WTC11 (cell line): Measurements from ENCODE around the gene MAB21L4. TPM values are rescaled to one million over a fixed set of nuclear protein-coding genes. Genes with fewer than 3 reads are reported as not detected.
A peak's percentile ranks its signal among the peaks of the same experiment; 100 is the strongest.

Experiments
- ATAC-seq: fragments of 200-7000 bp; cut with Tn5 transposase; 2 replicates; pipeline ENCODE4 v1.10.0; 2021; ENCODE audit warnings: mild to moderate bottlenecking, moderate library complexity
- CTCF ChIA-PET: fragments of 300-600 bp; sonication (Branson Sonifier 250); formaldehyde crosslinking; loops from one replicate; lab custom pipeline; 2021; ENCODE audit warnings: antibody characterized with exemption; lab: Charles Lee
- POLR2A ChIA-PET: fragments of 350-600 bp; sonication (Branson Sonifier 250); formaldehyde crosslinking; loops from one replicate; lab custom pipeline; 2021; ENCODE audit warnings: antibody characterized with exemption; lab: Charles Lee
- DNase-seq: peaks from one replicate; pipeline ENCODE4 v3.0.0; 2021; ENCODE audit warnings: low spot score
- H3K27ac Mint-ChIP-seq: 2 replicates; pipeline ENCODE4 v1.8.0; 2021; ENCODE audit warnings: mixed read lengths
- H3K27me3 Mint-ChIP-seq: 2 replicates; pipeline ENCODE4 v1.8.0; 2021; ENCODE audit warnings: low read depth, mild to moderate bottlenecking, moderate library complexity, mixed read lengths
- H3K36me3 Mint-ChIP-seq: 2 replicates; pipeline ENCODE4 v1.8.0; 2021; ENCODE audit warnings: mixed read lengths
- H3K4me1 Mint-ChIP-seq: 2 replicates; pipeline ENCODE4 v1.8.0; 2022; ENCODE audit warnings: mixed read lengths
- H3K4me3 Mint-ChIP-seq: 2 replicates; pipeline ENCODE4 v1.8.0; 2021; ENCODE audit warnings: mild to moderate bottlenecking, moderate library complexity, mixed read lengths
- H3K9me3 Mint-ChIP-seq: 2 replicates; pipeline ENCODE4 v1.8.0; 2021; ENCODE audit warnings: mixed read lengths
- E2F4 ChIP-seq: sonication (generic); formaldehyde crosslinking; IDR thresholded peaks from 2 replicates; pipeline ENCODE4 v1.8.1; 2022; ENCODE audit warnings: low read depth, mild to moderate bottlenecking, moderate library complexity, missing genetic modification reagents, borderline replicate concordance
- FOXJ3 ChIP-seq: sonication (generic); formaldehyde crosslinking; IDR thresholded peaks from 2 replicates; pipeline ENCODE4 v1.9.0; 2021; ENCODE audit warnings: missing genetic modification reagents, mild to moderate bottlenecking, borderline replicate concordance
- FOXK1 ChIP-seq: sonication (generic); formaldehyde crosslinking; IDR thresholded peaks from 2 replicates; pipeline ENCODE4 v1.8.0; 2022; ENCODE audit warnings: mild to moderate bottlenecking, moderate library complexity, missing genetic modification reagents
- GABPB1 ChIP-seq: sonication (generic); formaldehyde crosslinking; IDR thresholded peaks from 2 replicates; pipeline ENCODE4 v1.8.1; 2023; ENCODE audit warnings: mild to moderate bottlenecking, missing genetic modification reagents
- MYBL2 ChIP-seq: sonication (generic); formaldehyde crosslinking; IDR thresholded peaks from 2 replicates; pipeline ENCODE4 v1.8.1; 2023; ENCODE audit warnings: mild to moderate bottlenecking, moderate library complexity, missing genetic modification reagents
- NFATC4 ChIP-seq: fragments of 250-450 bp; sonication (Bioruptor Pico); IDR thresholded peaks from 2 replicates; pipeline ENCODE4 v1.9.0; 2021; ENCODE audit warnings: mild to moderate bottlenecking
- PREB ChIP-seq: sonication (generic); formaldehyde crosslinking; IDR thresholded peaks from 2 replicates; pipeline ENCODE4 v1.8.1; 2022; ENCODE audit warnings: mild to moderate bottlenecking, missing genetic modification reagents, moderate library complexity, borderline replicate concordance
- ZNF423 ChIP-seq: fragments of 250-450 bp; sonication (Bioruptor Pico); IDR thresholded peaks from 2 replicates; pipeline ENCODE4 v2.1.2; 2022; ENCODE audit warnings: mild to moderate bottlenecking, moderate library complexity
- total RNA-seq: library from RNA; stranded (reverse); gene quantifications from 3 replicates; pipeline ENCODE4 v1.2.3, GENCODE V29; 2021
- TF ChIP-seq, protein P1 (sequence below): fragments of 250-450 bp; sonication (Bioruptor Pico); IDR thresholded peaks from 2 replicates; pipeline ENCODE4 v1.9.0; 2021; ENCODE audit warnings: mild to moderate bottlenecking, borderline replicate concordance
- TF ChIP-seq, protein P2 (sequence below): sonication (generic); formaldehyde crosslinking; IDR thresholded peaks from 2 replicates; pipeline ENCODE4 v1.8.1; 2023; ENCODE audit warnings: mild to moderate bottlenecking, moderate library complexity, missing genetic modification reagents
- TF ChIP-seq, protein P3 (sequence below): fragments of 250-450 bp; sonication (Bioruptor Pico); IDR thresholded peaks from 2 replicates; pipeline ENCODE4 v1.9.0; 2021; ENCODE audit warnings: mild to moderate bottlenecking
- TF ChIP-seq, protein P4 (sequence below): sonication (generic); formaldehyde crosslinking; IDR thresholded peaks from 2 replicates; pipeline ENCODE4 v1.8.0; 2023; ENCODE audit warnings: missing genetic modification reagents

MAB21L4 gene
- total RNA-seq, 1 experiment from 2014 or later: not detected

DNA sequence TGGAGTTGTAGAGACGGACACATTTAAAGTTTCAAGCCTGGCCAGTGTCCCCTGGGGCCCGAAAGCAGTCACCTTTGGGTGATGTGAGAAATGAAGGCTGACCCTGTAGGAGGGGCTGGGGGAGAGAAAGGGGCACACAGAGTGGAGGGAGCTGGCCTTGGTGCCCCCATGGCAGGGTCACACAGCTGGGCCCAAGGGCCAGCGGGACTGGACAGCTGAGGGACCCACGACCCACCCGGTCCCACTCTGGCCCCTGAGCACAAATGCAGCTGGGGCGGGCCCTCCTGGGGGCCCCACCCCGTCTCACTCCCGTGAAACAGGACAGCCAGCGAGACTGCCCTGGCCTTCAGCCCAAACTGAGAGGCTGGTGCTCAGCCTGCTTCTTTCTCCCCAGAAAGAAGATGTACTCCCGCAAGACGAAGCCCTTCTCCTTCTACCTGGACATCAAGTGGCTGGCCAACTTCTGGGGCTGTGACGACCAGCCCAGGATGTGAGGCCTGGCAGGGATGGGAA lies 21.2 kb downstream of the MAB21L4 start:
- DNase-seq (no peak), ATAC-seq (no peak)
- ChIA-PET POLR2A (no interaction called here), CTCF (interaction anchor here (1.0 to 1.4 kb wide), 4 partner anchors 24 to 109 kb away, joined by 4 to 8 read pairs (median 5); no protein-coding TSS in a partner anchor)
- H3K4me1 Mint-ChIP-seq: no peaks in the 10 kb centered on the region
- no peaks in the 10 kb centered on the region for H3K9me3 Mint-ChIP-seq
- no peaks in the 10 kb centered on the region for H3K36me3 Mint-ChIP-seq
- TF ChIP-seq FOXK1 (CRISPR knock-in tag) (no peak), NFATC4 (CRISPR knock-in tag) (no peak), ZNF423 (CRISPR knock-in tag) (no peak), E2F4 (no peak), FOXJ3 (CRISPR knock-in tag) (no peak)
- TF ChIP-seq, protein P1, sequence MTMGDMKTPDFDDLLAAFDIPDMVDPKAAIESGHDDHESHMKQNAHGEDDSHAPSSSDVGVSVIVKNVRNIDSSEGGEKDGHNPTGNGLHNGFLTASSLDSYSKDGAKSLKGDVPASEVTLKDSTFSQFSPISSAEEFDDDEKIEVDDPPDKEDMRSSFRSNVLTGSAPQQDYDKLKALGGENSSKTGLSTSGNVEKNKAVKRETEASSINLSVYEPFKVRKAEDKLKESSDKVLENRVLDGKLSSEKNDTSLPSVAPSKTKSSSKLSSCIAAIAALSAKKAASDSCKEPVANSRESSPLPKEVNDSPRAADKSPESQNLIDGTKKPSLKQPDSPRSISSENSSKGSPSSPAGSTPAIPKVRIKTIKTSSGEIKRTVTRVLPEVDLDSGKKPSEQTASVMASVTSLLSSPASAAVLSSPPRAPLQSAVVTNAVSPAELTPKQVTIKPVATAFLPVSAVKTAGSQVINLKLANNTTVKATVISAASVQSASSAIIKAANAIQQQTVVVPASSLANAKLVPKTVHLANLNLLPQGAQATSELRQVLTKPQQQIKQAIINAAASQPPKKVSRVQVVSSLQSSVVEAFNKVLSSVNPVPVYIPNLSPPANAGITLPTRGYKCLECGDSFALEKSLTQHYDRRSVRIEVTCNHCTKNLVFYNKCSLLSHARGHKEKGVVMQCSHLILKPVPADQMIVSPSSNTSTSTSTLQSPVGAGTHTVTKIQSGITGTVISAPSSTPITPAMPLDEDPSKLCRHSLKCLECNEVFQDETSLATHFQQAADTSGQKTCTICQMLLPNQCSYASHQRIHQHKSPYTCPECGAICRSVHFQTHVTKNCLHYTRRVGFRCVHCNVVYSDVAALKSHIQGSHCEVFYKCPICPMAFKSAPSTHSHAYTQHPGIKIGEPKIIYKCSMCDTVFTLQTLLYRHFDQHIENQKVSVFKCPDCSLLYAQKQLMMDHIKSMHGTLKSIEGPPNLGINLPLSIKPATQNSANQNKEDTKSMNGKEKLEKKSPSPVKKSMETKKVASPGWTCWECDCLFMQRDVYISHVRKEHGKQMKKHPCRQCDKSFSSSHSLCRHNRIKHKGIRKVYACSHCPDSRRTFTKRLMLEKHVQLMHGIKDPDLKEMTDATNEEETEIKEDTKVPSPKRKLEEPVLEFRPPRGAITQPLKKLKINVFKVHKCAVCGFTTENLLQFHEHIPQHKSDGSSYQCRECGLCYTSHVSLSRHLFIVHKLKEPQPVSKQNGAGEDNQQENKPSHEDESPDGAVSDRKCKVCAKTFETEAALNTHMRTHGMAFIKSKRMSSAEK (CRISPR knock-in tag): no peak
- TF ChIP-seq, protein P2, sequence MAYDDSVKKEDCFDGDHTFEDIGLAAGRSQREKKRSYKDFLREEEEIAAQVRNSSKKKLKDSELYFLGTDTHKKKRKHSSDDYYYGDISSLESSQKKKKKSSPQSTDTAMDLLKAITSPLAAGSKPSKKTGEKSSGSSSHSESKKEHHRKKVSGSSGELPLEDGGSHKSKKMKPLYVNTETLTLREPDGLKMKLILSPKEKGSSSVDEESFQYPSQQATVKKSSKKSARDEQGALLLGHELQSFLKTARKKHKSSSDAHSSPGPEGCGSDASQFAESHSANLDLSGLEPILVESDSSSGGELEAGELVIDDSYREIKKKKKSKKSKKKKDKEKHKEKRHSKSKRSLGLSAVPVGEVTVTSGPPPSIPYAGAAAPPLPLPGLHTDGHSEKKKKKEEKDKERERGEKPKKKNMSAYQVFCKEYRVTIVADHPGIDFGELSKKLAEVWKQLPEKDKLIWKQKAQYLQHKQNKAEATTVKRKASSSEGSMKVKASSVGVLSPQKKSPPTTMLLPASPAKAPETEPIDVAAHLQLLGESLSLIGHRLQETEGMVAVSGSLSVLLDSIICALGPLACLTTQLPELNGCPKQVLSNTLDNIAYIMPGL (CRISPR knock-in tag): no peak
- TF ChIP-seq, protein P3, sequence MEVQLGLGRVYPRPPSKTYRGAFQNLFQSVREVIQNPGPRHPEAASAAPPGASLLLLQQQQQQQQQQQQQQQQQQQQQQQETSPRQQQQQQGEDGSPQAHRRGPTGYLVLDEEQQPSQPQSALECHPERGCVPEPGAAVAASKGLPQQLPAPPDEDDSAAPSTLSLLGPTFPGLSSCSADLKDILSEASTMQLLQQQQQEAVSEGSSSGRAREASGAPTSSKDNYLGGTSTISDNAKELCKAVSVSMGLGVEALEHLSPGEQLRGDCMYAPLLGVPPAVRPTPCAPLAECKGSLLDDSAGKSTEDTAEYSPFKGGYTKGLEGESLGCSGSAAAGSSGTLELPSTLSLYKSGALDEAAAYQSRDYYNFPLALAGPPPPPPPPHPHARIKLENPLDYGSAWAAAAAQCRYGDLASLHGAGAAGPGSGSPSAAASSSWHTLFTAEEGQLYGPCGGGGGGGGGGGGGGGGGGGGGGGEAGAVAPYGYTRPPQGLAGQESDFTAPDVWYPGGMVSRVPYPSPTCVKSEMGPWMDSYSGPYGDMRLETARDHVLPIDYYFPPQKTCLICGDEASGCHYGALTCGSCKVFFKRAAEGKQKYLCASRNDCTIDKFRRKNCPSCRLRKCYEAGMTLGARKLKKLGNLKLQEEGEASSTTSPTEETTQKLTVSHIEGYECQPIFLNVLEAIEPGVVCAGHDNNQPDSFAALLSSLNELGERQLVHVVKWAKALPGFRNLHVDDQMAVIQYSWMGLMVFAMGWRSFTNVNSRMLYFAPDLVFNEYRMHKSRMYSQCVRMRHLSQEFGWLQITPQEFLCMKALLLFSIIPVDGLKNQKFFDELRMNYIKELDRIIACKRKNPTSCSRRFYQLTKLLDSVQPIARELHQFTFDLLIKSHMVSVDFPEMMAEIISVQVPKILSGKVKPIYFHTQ: no peak
- TF ChIP-seq, protein P4, sequence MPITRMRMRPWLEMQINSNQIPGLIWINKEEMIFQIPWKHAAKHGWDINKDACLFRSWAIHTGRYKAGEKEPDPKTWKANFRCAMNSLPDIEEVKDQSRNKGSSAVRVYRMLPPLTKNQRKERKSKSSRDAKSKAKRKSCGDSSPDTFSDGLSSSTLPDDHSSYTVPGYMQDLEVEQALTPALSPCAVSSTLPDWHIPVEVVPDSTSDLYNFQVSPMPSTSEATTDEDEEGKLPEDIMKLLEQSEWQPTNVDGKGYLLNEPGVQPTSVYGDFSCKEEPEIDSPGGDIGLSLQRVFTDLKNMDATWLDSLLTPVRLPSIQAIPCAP: no peak
- no peak overlapping the region for H3K4me3 Mint-ChIP-seq
- H3K27me3 Mint-ChIP-seq: no peaks in the 10 kb centered on the region
- no peak overlapping the region for H3K27ac Mint-ChIP-seq

GRCh38 chr2:240873805-240874714 lies 21.9 kb downstream of the MAB21L4 start:
- no peaks in the 10 kb centered on the region for H3K27me3 Mint-ChIP-seq
- peak; percentile 31 for DNase-seq
- H3K27ac Mint-ChIP-seq: no peak overlapping the region
- POLR2A ChIA-PET: no interaction called here
- no peaks in the 10 kb centered on the region for H3K9me3 Mint-ChIP-seq
- no peak overlapping the region for H3K4me3 Mint-ChIP-seq
- no peaks in the 10 kb centered on the region for H3K36me3 Mint-ChIP-seq
- H3K4me1 Mint-ChIP-seq: no peaks in the 10 kb centered on the region
- TF ChIP-seq PREB (CRISPR knock-in tag) (0 out of 2 replicates have a peak, but pooled peaks have one; percentile 65), GABPB1 (CRISPR knock-in tag) (peak; percentile 84), MYBL2 (CRISPR knock-in tag) (no peak)
- peak; percentile 60 for ATAC-seq
- CTCF ChIA-PET: interaction anchor here (0.9 to 1.4 kb wide), 4 partner anchors 23 to 109 kb away, joined by 5 to 8 read pairs (median 5); no protein-coding TSS in a partner anchor
